NCI-H2171 (cell line): ENCODE data around the gene TMEM212.
"Not testable (repeated sequence)": the region's sequence is repeated elsewhere in the genome, so short reads cannot be mapped to it uniquely, and the experiment has no call there.

Experiments used
- DNase-seq: peaks from one replicate; lab custom pipeline; 2025; lab: John Stamatoyannopoulos, UW

Gene TMEM212

GRCh38 chr3:171890398-171890797, 47.2 kb downstream of the TMEM212 start:
- DNase-seq: no peak

DNA sequence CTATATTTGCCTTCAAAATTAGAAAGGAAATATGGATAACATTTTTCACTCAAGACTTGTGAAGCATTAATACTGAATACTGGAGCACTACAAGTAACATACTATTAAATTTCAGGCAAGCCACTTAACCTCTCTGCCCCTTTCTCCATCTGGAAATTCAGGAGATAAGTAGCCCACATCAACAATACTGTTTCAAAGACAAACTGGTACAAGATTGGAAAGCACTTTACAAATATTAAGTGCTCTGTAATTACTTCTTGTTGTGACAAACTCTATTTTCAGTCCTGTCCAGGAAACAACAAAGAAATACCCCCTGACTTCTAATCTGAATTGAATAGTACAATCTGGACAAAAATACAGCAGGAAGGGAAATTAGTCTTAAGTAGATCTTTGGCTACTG, 49.3 kb downstream of the TMEM212 start:
- no peak for DNase-seq

GRCh38 chr3:171895291-171895690, 52.1 kb downstream of the TMEM212 start:
- no peak for DNase-seq

DNA sequence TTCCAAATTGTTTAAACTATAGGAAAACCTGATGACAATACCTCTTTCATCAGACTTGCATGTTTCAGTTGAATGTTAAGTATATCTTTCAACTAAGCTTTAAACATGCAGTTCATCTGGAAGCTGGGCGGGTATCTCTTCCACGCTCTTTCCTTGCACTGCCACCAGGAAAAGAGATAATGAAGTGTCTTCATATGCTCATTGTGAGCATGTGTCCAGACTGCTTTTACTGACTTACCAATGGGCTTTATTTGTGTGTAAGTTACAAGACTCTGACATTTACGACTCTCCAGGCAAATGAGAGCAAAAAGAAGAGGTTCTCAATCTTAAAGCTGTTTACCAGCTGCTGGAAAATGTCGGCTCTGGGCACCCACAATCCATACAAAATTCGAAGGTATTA, 52.8 kb downstream of the TMEM212 start:
- no peak for DNase-seq

GRCh38 chr3:171896316-171896715, 53.2 kb downstream of the TMEM212 start:
- DNase-seq: no peak

GRCh38 chr3:171898192-171898591, 55.0 kb downstream of the TMEM212 start:
- DNase-seq: no peak

- DNase-seq: no peak
Observed at GRCh38 chr3:171900446-171900845, 57.3 kb downstream of the TMEM212 start.

GRCh38 chr3:171901615-171902312, 58.6 kb downstream of the TMEM212 start:
- DNase-seq: no peak

DNA sequence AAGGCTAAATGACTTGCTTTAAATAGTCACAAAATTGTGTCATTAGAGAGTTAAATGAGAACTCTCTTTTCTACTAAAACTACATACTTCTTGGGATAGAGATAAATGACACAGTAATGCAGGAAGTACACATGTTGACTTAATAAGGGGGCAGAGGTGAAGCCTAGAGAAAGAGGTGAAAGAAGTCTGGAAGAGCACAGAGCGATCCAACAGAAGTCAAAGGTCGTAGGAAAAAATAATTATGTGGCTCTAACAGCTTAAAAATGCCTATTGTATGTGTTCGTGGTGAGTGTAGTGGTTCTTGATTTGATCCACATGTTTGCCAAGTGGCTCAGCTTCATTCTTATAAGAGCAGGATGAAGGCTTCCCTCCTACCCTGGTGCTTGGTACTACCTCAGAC, 61.7 kb downstream of the TMEM212 start:
- DNase-seq: no peak

GRCh38 chr3:171906503-171906902, 63.4 kb downstream of the TMEM212 start:
- not testable (repeated sequence) for DNase-seq

- no peak for DNase-seq
Observed at GRCh38 chr3:171906951-171907676, 64.0 kb downstream of the TMEM212 start.

DNA sequence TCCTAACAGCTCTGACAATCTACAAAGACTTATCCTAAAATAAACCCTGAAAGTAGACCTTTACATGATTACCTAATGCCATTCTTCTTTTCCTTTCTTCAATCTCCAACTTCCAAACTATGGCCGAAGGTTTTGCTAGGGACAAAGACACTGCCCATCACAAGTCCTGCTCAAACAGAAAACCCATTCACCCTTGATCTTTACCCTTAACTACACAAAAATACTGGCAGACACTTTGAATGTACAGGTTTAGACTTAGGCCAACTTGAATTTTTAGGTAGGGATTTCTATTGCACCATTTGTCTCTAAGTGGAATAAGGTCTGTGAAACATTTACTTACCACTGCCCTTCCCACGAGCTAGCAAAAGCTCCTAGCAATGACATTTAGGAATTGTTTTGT, 64.6 kb downstream of the TMEM212 start:
- no peak for DNase-seq

- no peak for DNase-seq
Observed at GRCh38 chr3:171908731-171909130, 65.6 kb downstream of the TMEM212 start.
